Measurements from ENCODE around the gene KRTCAP3. TPM values are rescaled to one million over a fixed set of nuclear protein-coding genes. Genes with fewer than 3 reads are reported as not detected.

Gene KRTCAP3
- polyA plus RNA-seq, 2 of the 4 experiments (the other 2 are of a cell fraction) = 0.68 to 1.3 TPM

GRCh38 chr2:27412419-27413152 is 29.6 kb upstream of the KRTCAP3 start:
- Histone ChIP-seq H3K27ac (peak overlapping the region in 1 of 2 experiments; percentile 16; a peak in 1 of 6 replicates), H3K4me1 (peaks cover 23% of the 10 kb centered on the region; the same call in 2 of the 3 replicates), H3K4me3 (no peak overlapping the region), H3K4me2 (peak overlapping the region; percentile 6; the same call in 1 of the 3 replicates), H3K9me3 (no peaks in the 10 kb centered on the region)
- DNase-seq (ENCODE audit: low read depth in 1 of 2, low spot score in 1 of 2) = peak in 1 of 2 experiments; percentile 29
- POLR2A ChIA-PET = no interaction called here
- TF ChIP-seq MYC (IDR thresholded peaks at IDR 0.05; ENCODE audit: borderline replicate concordance, low read length) (no peak), MAFK (IDR thresholded peaks at IDR 0.05; ENCODE audit: partially characterized antibody) (peak; percentile 20)
- CTCF ChIA-PET = interaction anchor here (0.6 kb wide), 1 partner anchor 248 kb away, joined by 3 read pairs; no protein-coding TSS in a partner anchor
- no peak for ATAC-seq
- no peak for FAIRE-seq
- WGBS (ENCODE audit: missing lambda C conversion rate) = 65% methylated on average over 9 of the region's 9 CpGs

GRCh38 chr2:27416151-27416550 is 26.0 kb upstream of the KRTCAP3 start:
- CTCF ChIA-PET = interaction anchor here (0.7 kb wide), 1 partner anchor 165 kb away, joined by 3 read pairs; no protein-coding TSS in a partner anchor

GRCh38 chr2:27420996-27421395 is 21.2 kb upstream of the KRTCAP3 start:
- Histone ChIP-seq H3K4me3 (no peak overlapping the region), H3K27ac (no peak overlapping the region), H3K4me1 (no peaks in the 10 kb centered on the region), H3K9me3 (no peaks in the 10 kb centered on the region), H3K4me2 (no peak overlapping the region)
- FAIRE-seq = no peak
- DNase-seq (ENCODE audit: low read depth in 1 of 2, low spot score in 1 of 2) = no peak
- ChIA-PET POLR2A (interaction anchor here (1.6 kb wide), 1 partner anchor 11 kb away, joined by 6 read pairs; the partner anchor contains the start of gene PPM1G), CTCF (interaction anchor here (0.9 to 1.7 kb wide), 4 partner anchors 7 to 13 kb away, joined by 4 to 6 read pairs (median 4); partner anchors contain the start of genes NRBP1 and PPM1G)
- no peak for ATAC-seq
- TF ChIP-seq HEYL (CRISPR knock-in tag; IDR thresholded peaks at IDR 0.05) (no peak), REST (IDR thresholded peaks at IDR 0.05) (no peak), ZNF302 (CRISPR knock-in tag; IDR thresholded peaks at IDR 0.05) (no peak), POLR2A (IDR thresholded peaks at IDR 0.05; ENCODE audit: low read length) (no peak), RARB (CRISPR knock-in tag; IDR thresholded peaks at IDR 0.05) (no peak), RCOR1 (IDR thresholded peaks at IDR 0.05; ENCODE audit: low read depth, low read length) (no peak), KDM5A (IDR thresholded peaks at IDR 0.05) (no peak), RAD21 (conservative IDR thresholded peaks at IDR 0.05 in 1 of 2, IDR thresholded peaks at IDR 0.05 in 1 of 2) (no peak), ZFP36 (IDR thresholded peaks at IDR 0.05; ENCODE audit: borderline replicate concordance, partially characterized antibody) (no peak), HOXA7 (CRISPR knock-in tag; IDR thresholded peaks at IDR 0.05) (no peak), ZSCAN20 (CRISPR knock-in tag; IDR thresholded peaks at IDR 0.05) (no peak)

More at GRCh38 chr2:27416151-27416550, 26.0 kb upstream of the KRTCAP3 start:
- H3K27ac ChIP-seq = no peak overlapping the region
- no peaks in the 10 kb centered on the region for H3K9me3 ChIP-seq
- POLR2A ChIA-PET = no interaction called here
- H3K4me3 ChIP-seq = no peak overlapping the region
- H3K4me2 ChIP-seq = no peak overlapping the region
- DNase-seq (ENCODE audit: low read depth in 1 of 2, low spot score in 1 of 2) (no peak), ATAC-seq (no peak), FAIRE-seq (no peak)
- TF ChIP-seq E2F6 (IDR thresholded peaks at IDR 0.05; ENCODE audit: borderline replicate concordance, low read depth) (no peak), HMGXB4 (CRISPR knock-in tag; IDR thresholded peaks at IDR 0.05; ENCODE audit: borderline replicate concordance) (no peak), JUN (IDR thresholded peaks at IDR 0.05) (no peak), MYC (IDR thresholded peaks at IDR 0.05; ENCODE audit: borderline replicate concordance, low read length) (no peak), PHF8 (IDR thresholded peaks at IDR 0.05; ENCODE audit: borderline replicate concordance, low read depth) (no peak), EHF (CRISPR knock-in tag; IDR thresholded peaks at IDR 0.05) (no peak), NR3C1 (IDR thresholded peaks at IDR 0.05) (no peak), TP53 (CRISPR knock-in tag; IDR thresholded peaks at IDR 0.05) (no peak), ESRRA (IDR thresholded peaks at IDR 0.05; ENCODE audit: borderline replicate concordance, low read length) (no peak)
- peaks cover 14% of the 10 kb centered on the region; the same call in 2 of the 3 replicates for H3K4me1 ChIP-seq
- 93% methylated on average over 6 of the region's 6 CpGs for WGBS (ENCODE audit: missing lambda C conversion rate)
